HepG2 (cell line): Measurements from ENCODE around the gene IL1RAP. TPM values are rescaled to one million over a fixed set of nuclear protein-coding genes. Genes with fewer than 3 reads are reported as not detected.

Experiments
- ARHGAP35 ChIP-seq: sonication (generic); formaldehyde crosslinking; IDR thresholded peaks from 2 replicates; pipeline ENCODE4 v1.9.0; 2022; ENCODE audit warnings: mild to moderate bottlenecking, inconsistent platforms, moderate library complexity, missing genetic modification reagents, borderline replicate concordance
- ASH2L ChIP-seq: fragments of 300-600, 200-600 bp; sonication (generic); IDR thresholded peaks from 2 replicates; pipeline ENCODE4 v1.7.0; 2017; ENCODE audit warnings: low read depth, mild to moderate bottlenecking, moderate library complexity, mixed read lengths, low read length; ENCODE audit not compliant: insufficient read length
- ATRX ChIP-seq: sonication (generic); formaldehyde crosslinking; IDR thresholded peaks from 2 replicates; pipeline ENCODE4 v1.4.0; 2020; ENCODE audit warnings: missing genetic modification reagents, borderline replicate concordance
- CENPBD1 ChIP-seq: sonication (generic); formaldehyde crosslinking; IDR thresholded peaks from 2 replicates; pipeline ENCODE4 v1.8.0; 2022; ENCODE audit warnings: missing genetic modification reagents, low read depth, mild to moderate bottlenecking, borderline replicate concordance
- GATAD2A ChIP-seq: IDR thresholded peaks from 2 replicates; pipeline ENCODE4 v1.6.1; 2016
- JDP2 ChIP-seq: sonication (generic); formaldehyde crosslinking; IDR thresholded peaks from 2 replicates; pipeline ENCODE4 v1.8.1; 2022; ENCODE audit warnings: missing genetic modification reagents, borderline replicate concordance
- MIER3 ChIP-seq: IDR thresholded peaks from 2 replicates; pipeline ENCODE4 v1.6.1; 2016; ENCODE audit warnings: missing compliant biosample characterization, borderline replicate concordance
- PRMT3 ChIP-seq: sonication (generic); formaldehyde crosslinking; IDR thresholded peaks from 2 replicates; pipeline ENCODE4 v1.8.1; 2022; ENCODE audit warnings: low read depth, mild to moderate bottlenecking, moderate library complexity, missing genetic modification reagents, borderline replicate concordance
- RFX1 ChIP-seq: fragments of 450-650 bp; IDR thresholded peaks from 2 replicates; pipeline ENCODE4 v1.6.1; 2017
- RORA ChIP-seq: sonication (generic); formaldehyde crosslinking; IDR thresholded peaks from 2 replicates; pipeline ENCODE4 v1.5.0; 2020; ENCODE audit warnings: mild to moderate bottlenecking, missing genetic modification reagents, moderate library complexity
- SKIL ChIP-seq: sonication (generic); formaldehyde crosslinking; IDR thresholded peaks from 2 replicates; pipeline ENCODE4 v1.8.0; 2022; ENCODE audit warnings: missing genetic modification reagents, mild to moderate bottlenecking, moderate library complexity, borderline replicate concordance
- TBX2 ChIP-seq: sonication (generic); formaldehyde crosslinking; IDR thresholded peaks from 2 replicates; pipeline ENCODE4 v1.5.0; 2020; ENCODE audit warnings: missing genetic modification reagents, mild to moderate bottlenecking, borderline replicate concordance
- THAP11 ChIP-seq: IDR thresholded peaks from 2 replicates; pipeline ENCODE4 v1.6.1; 2016; ENCODE audit warnings: missing biosample characterization, missing genetic modification reagents
- THYN1 ChIP-seq: sonication (generic); formaldehyde crosslinking; IDR thresholded peaks from 2 replicates; pipeline ENCODE4 v1.8.1; 2023; ENCODE audit warnings: low read depth, mild to moderate bottlenecking, moderate library complexity, missing genetic modification reagents, borderline replicate concordance
- U2AF1 ChIP-seq: fragments of 200-400 bp; formaldehyde crosslinking; optimal IDR thresholded peaks from 2 replicates; pipeline ENCODE3; 2017; ENCODE audit warnings: mild to moderate bottlenecking, low read depth, low read length
- U2AF2 ChIP-seq: fragments of 200-400 bp; formaldehyde crosslinking; IDR thresholded peaks from 2 replicates; pipeline ENCODE4 v1.6.1; 2017; ENCODE audit warnings: low read depth, mild to moderate bottlenecking, low read length
- ZBTB33 ChIP-seq: sonication (generic); formaldehyde crosslinking; IDR thresholded peaks from 2 replicates; pipeline ENCODE4 v1.4.0; 2020; ENCODE audit warnings: missing genetic modification reagents
- ZBTB42 ChIP-seq: sonication (generic); formaldehyde crosslinking; IDR thresholded peaks from 2 replicates; pipeline ENCODE4 v1.5.0; 2020; ENCODE audit warnings: mild to moderate bottlenecking, missing genetic modification reagents
- ZNF180 ChIP-seq: sonication (generic); formaldehyde crosslinking; IDR thresholded peaks from 2 replicates; pipeline ENCODE4 v1.4.0; 2020; ENCODE audit warnings: low read depth, missing genetic modification reagents, borderline replicate concordance
- ZNF513 ChIP-seq: sonication (generic); formaldehyde crosslinking; conservative IDR thresholded peaks from 2 replicates; pipeline ENCODE4 v1.5.0; 2020; ENCODE audit warnings: missing genetic modification reagents
- ZNF567 ChIP-seq: sonication (generic); formaldehyde crosslinking; IDR thresholded peaks from 2 replicates; pipeline ENCODE4 v1.8.1; 2023; ENCODE audit warnings: mild to moderate bottlenecking, missing genetic modification reagents, borderline replicate concordance
- ZNF740 ChIP-seq: sonication (generic); formaldehyde crosslinking; IDR thresholded peaks from 2 replicates; pipeline ENCODE4 v1.4.0; 2020; ENCODE audit warnings: missing genetic modification reagents
- ZNF772 ChIP-seq: sonication (generic); formaldehyde crosslinking; IDR thresholded peaks from 2 replicates; pipeline ENCODE4 v1.5.0; 2020; ENCODE audit warnings: mild to moderate bottlenecking, missing genetic modification reagents
- ZNF83 ChIP-seq: sonication (generic); formaldehyde crosslinking; IDR thresholded peaks from 2 replicates; pipeline ENCODE4 v1.4.0; 2020; ENCODE audit warnings: missing genetic modification reagents, mild to moderate bottlenecking, borderline replicate concordance
- ZSCAN21 ChIP-seq: sonication (generic); formaldehyde crosslinking; IDR thresholded peaks from 2 replicates; pipeline ENCODE4 v1.8.0; 2022; ENCODE audit warnings: mild to moderate bottlenecking, missing genetic modification reagents, moderate library complexity, borderline replicate concordance
- polyA plus RNA-seq, 8 experiments: library from polyadenylated mRNA; depleted of rRNA in 3 of 8; stranded (reverse) in 7 of 8; unstranded in 1 of 8; fragments of >200 nt; fragmentation: Illumina TruSeq in 4 of 8; extraction: Trizol in 4 of 8; gene quantifications; 2 replicates each; pipeline versions ENCODE4 v1.2.1 to v1.2.3, GENCODE V29; 2011 to 2016; ENCODE audit warnings: low read depth in 4 of 8, missing spikeins in 1 of 8, mixed read lengths in 1 of 8; ENCODE audit not compliant: insufficient read depth in 1 of 8
- total RNA-seq, 5 experiments: library from RNA; depleted of rRNA; stranded (reverse); fragments of >200 nt; fragmentation: Illumina TruSeq; extraction: Trizol; gene quantifications; 2 replicates each; pipeline ENCODE4 v1.2.3, GENCODE V29; 2016; ENCODE audit warnings: low read depth in 1 of 5

IL1RAP gene
- total and polyA plus RNA-seq, 2 of the 13 experiments (the other 11 are each of a cell fraction or from before 2014, with no cell fraction given) = 18.3 to 54.9 TPM

- TF ChIP-seq ZBTB33 (CRISPR knock-in tag) (no peak), GATAD2A (peak; percentile 92), PRMT3 (CRISPR knock-in tag) (no peak), ARHGAP35 (CRISPR knock-in tag) (no peak), ZNF740 (no peak), RFX1 (no peak), CENPBD1 (CRISPR knock-in tag) (no peak), ZNF180 (CRISPR knock-in tag) (no peak), JDP2 (CRISPR knock-in tag) (no peak), U2AF1 (no peak), ZNF513 (CRISPR knock-in tag) (no peak), ASH2L (peak; percentile 21), TBX2 (CRISPR knock-in tag) (peak; percentile 36; the same call in 1 of the 2 replicates), RORA (CRISPR knock-in tag) (no peak), U2AF2 (no peak), ZNF772 (CRISPR knock-in tag) (peak; percentile 47; the same call in 1 of the 2 replicates), MIER3 (CRISPR knock-in tag) (peak; percentile 80; the same call in 1 of the 2 replicates), ZSCAN21 (no peak), THYN1 (CRISPR knock-in tag) (no peak), ZNF567 (no peak), ZNF83 (CRISPR knock-in tag) (no peak), SKIL (no peak), ZBTB42 (CRISPR knock-in tag) (no peak), THAP11 (CRISPR knock-in tag) (peak; percentile 61), ATRX (no peak)
Measured at GRCh38 chr3:190701096-190701532, 187.2 kb downstream of the IL1RAP start (continued).
